Upper lobe of left lung (tissue), 4 donors: Measurements from ENCODE around the gene EXOC3.

Experiments used
- CTCF ChIP-seq, 6 experiments: fragments of 450-650 bp in 4 of 6; fragments of 200-600 bp in 2 of 6; sonication (generic) in 2 of 6; IDR thresholded peaks; one replicate each; pipeline ENCODE4 v1.5.1; 2016 to 2019; ENCODE audit warnings: antibody characterized with exemption in 6 of 6
- POLR2A ChIP-seq, 4 donors: fragments of 450-650 bp; IDR thresholded peaks; one replicate each; pipeline ENCODE4 v1.5.1; 2016 to 2017; ENCODE audit warnings: antibody characterized with exemption in 4 of 4, mild to moderate bottlenecking in 2 of 4

GRCh38 chr5:403995-404394, 39.0 kb upstream of the EXOC3 start:
- no peak for TF ChIP-seq CTCF (IDR thresholded peaks at IDR 0.05)
- no peak for TF ChIP-seq POLR2A (IDR thresholded peaks at IDR 0.05)
